PC-3 (cell line): ENCODE measurements around the gene FKBP10. TPM values are rescaled to one million over a fixed set of nuclear protein-coding genes. Genes with fewer than 3 reads are reported as not detected.

Experiments
- ATAC-seq: fragments of 200-7000 bp; cut with Tn5 transposase; 2 replicates; pipeline ENCODE4 v1.9.1; 2020; ENCODE audit warnings: mild to moderate bottlenecking, moderate library complexity
- BruUV-seq: library from RNA; stranded (reverse); fragments of 400-500 nt; replicated peaks from 2 replicates; lab custom pipeline; 2021; lab: Mats Ljungman, UMichigan
- CTCF ChIA-PET: fragments of 300-600 bp; sonication (Branson Sonifier 250); formaldehyde crosslinking; loops from one replicate; lab custom pipeline; 2022; ENCODE audit warnings: antibody characterized with exemption; lab: Charles Lee
- POLR2A ChIA-PET: fragments of 300-600 bp; sonication (Branson Sonifier 250); formaldehyde crosslinking; loops from one replicate; lab custom pipeline; 2022; ENCODE audit warnings: antibody characterized with exemption; ENCODE audit not compliant: unreplicated experiment; lab: Charles Lee
- DNase-seq: peaks from one replicate; pipeline ENCODE4 v3.0.0-alpha.2; 2015
- H2AFZ ChIP-seq: fragments of 300-600 bp; sonication (generic); 2 replicates; pipeline ENCODE4 v1.6.0; 2016; ENCODE audit warnings: antibody characterized with exemption, low read length
- H3F3A ChIP-seq: fragments of 300-600 bp; sonication (generic); one replicate; pipeline ENCODE4 v1.6.0; 2017; ENCODE audit warnings: antibody characterized with exemption, low read length, control low read depth, mild to moderate bottlenecking; ENCODE audit not compliant: unreplicated experiment
- H3K27ac ChIP-seq: fragments of 300-600 bp; sonication (generic); 2 replicates; pipeline ENCODE4 v1.5.1; 2016; ENCODE audit warnings: mild to moderate bottlenecking, low read length
- H3K27me3 ChIP-seq: fragments of 300-600 bp; sonication (generic); 2 replicates; pipeline ENCODE4 v1.6.1; 2016; ENCODE audit warnings: low read length, mixed read lengths
- H3K36me3 ChIP-seq: fragments of 300-600 bp; sonication (generic); 2 replicates; pipeline ENCODE4 v1.6.1; 2016; ENCODE audit warnings: low read depth, mixed run types, low read length, mixed read lengths
- H3K4me1 ChIP-seq: fragments of 300-600 bp; sonication (generic); 2 replicates; pipeline ENCODE4 v1.5.1; 2016; ENCODE audit warnings: low read length; ENCODE audit not compliant: insufficient read depth
- H3K4me2 ChIP-seq: fragments of 300-600 bp; sonication (generic); 2 replicates; pipeline ENCODE4 v1.6.0; 2016; ENCODE audit warnings: low read length
- H3K4me3 ChIP-seq: fragments of 300-600 bp; sonication (generic); 2 replicates; pipeline ENCODE4 v1.5.1; 2016; ENCODE audit warnings: mild to moderate bottlenecking, low read length, mixed read lengths
- H3K79me2 ChIP-seq: fragments of 300-600 bp; sonication (generic); 2 replicates; pipeline ENCODE4 v1.6.1; 2017; ENCODE audit warnings: low read length, mixed read lengths
- H3K9ac ChIP-seq: fragments of 300-600 bp; sonication (generic); 2 replicates; pipeline ENCODE4 v1.6.0; 2016; ENCODE audit warnings: mild to moderate bottlenecking, low read length
- H3K9me2 ChIP-seq: fragments of 300-600 bp; sonication (generic); replicated peaks from 2 replicates; pipeline ENCODE4 v1.6.1; 2016; ENCODE audit warnings: mixed run types, low read length, mixed read lengths
- H3K9me3 ChIP-seq: fragments of 300-600 bp; sonication (generic); 2 replicates; pipeline ENCODE4 v1.6.1; 2016; ENCODE audit warnings: low read length, mixed read lengths
- H4K20me1 ChIP-seq: fragments of 300-600 bp; sonication (generic); 2 replicates; pipeline ENCODE4 v1.6.1; 2016; ENCODE audit warnings: low read length, mixed read lengths
- EZH2 ChIP-seq: fragments of 300-600 bp; sonication (generic); IDR thresholded peaks from one replicate; pipeline ENCODE4 v1.6.1; 2017; ENCODE audit warnings: antibody characterized with exemption, mild to moderate bottlenecking, low read length; ENCODE audit not compliant: unreplicated experiment
- EZH2phosphoT487 ChIP-seq: fragments of 300-600 bp; sonication (generic); IDR thresholded peaks from 2 replicates; pipeline ENCODE4 v1.6.1; 2018; ENCODE audit warnings: mild to moderate bottlenecking, antibody characterized with exemption, low read length, borderline replicate concordance
- intact Hi-C: fragments of 100-400 bp; cut with micrococcal nuclease; formaldehyde crosslinking; loops from 2 replicates; pipeline ENCODE4 v1.9.0; 2023
- total RNA-seq: library from RNA; depleted of rRNA; stranded (reverse); fragments of >200 nt; gene quantifications from 2 replicates; pipeline ENCODE4 v1.2.3, GENCODE V29; 2014
- TF ChIP-seq, protein P1 (sequence below): fragments of 300-600 bp; sonication (generic); conservative IDR thresholded peaks from 2 replicates; pipeline ENCODE4 v1.5.1; 2017; ENCODE audit warnings: antibody characterized with exemption, low read depth, mild to moderate bottlenecking, low read length

Gene FKBP10
- total RNA-seq, 1 experiment from 2014 or later = 63.4 TPM

DNA sequence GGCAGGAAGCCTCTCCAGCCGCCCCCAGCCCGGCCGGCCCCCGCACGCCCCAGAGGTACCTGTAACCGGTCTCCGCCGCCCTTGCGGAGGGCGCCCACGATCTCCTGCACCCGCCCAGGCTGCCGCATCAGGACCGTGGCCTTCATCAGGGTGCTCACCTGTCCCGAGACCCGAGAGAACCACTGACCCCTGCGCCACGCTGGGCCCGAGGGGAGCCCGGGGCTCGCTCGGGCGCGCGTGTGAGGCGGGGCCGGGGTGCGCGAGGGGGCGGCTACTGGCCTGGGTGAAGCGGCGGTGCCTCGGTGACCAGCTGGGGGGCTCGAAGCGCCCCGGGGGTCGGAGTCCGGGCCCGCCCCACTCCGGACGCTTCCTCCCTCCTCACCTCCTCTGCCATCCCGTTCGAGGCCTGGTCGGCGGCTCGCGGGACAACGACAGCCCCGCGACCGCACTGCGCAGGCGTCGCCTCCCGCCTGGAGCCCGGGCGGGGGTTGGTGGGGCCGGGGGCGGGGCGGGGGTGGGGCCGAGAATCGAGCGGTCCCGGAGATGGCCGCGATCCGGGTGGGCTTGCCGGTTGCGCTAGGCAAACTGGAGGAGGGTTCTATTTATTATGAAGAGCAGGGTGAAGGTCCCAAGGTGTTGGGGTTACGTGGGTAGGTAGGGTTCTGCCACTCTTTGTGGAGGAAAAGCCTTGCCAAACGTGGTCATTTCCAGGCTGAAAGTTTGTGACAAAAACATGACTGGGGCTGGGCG lies 23.2 kb downstream of the FKBP10 start, which contains the start of gene NT5C3B:
Gene NT5C3B, minus strand, starts transcription at position 433 of the 750 bp plus-strand sequence. Its CDS starts 39 bp downstream, at position 394.
- H3F3A ChIP-seq = no peaks in the 10 kb centered on the region
- H3K9me3 ChIP-seq = no peaks in the 10 kb centered on the region
- ATAC-seq (peak; percentile 89), DNase-seq (peak; percentile 55)
- H4K20me1 ChIP-seq = no peaks in the 10 kb centered on the region
- H3K27ac ChIP-seq = no peak within 1 kb of the TSS
- peaks cover 15% of the 10 kb centered on the region for H3K79me2 ChIP-seq
- H2AFZ ChIP-seq = peak within 1 kb of the TSS; percentile 96
- BruUV-seq = no TSS peak
- H3K4me3 ChIP-seq = peak within 1 kb of the TSS; percentile 95
- H3K4me1 ChIP-seq = peaks cover 8% of the 10 kb centered on the region
- no peaks in the 10 kb centered on the region for H3K9me2 ChIP-seq
- intact Hi-C loops = no loop called here
- H3K27me3 ChIP-seq = no peaks in the 10 kb centered on the region
- ChIA-PET CTCF (no interaction called here), POLR2A (no interaction called here)
- peak within 1 kb of the TSS; percentile 81 for H3K9ac ChIP-seq
- no peak for TF ChIP-seq EZH2
- TF ChIP-seq, protein P1, sequence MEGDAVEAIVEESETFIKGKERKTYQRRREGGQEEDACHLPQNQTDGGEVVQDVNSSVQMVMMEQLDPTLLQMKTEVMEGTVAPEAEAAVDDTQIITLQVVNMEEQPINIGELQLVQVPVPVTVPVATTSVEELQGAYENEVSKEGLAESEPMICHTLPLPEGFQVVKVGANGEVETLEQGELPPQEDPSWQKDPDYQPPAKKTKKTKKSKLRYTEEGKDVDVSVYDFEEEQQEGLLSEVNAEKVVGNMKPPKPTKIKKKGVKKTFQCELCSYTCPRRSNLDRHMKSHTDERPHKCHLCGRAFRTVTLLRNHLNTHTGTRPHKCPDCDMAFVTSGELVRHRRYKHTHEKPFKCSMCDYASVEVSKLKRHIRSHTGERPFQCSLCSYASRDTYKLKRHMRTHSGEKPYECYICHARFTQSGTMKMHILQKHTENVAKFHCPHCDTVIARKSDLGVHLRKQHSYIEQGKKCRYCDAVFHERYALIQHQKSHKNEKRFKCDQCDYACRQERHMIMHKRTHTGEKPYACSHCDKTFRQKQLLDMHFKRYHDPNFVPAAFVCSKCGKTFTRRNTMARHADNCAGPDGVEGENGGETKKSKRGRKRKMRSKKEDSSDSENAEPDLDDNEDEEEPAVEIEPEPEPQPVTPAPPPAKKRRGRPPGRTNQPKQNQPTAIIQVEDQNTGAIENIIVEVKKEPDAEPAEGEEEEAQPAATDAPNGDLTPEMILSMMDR = no peak
- TF ChIP-seq EZH2phosphoT487 = no peak
- peak within 1 kb of the TSS; percentile 96 for H3K4me2 ChIP-seq
- no peaks in the 10 kb centered on the region for H3K36me3 ChIP-seq

DNA sequence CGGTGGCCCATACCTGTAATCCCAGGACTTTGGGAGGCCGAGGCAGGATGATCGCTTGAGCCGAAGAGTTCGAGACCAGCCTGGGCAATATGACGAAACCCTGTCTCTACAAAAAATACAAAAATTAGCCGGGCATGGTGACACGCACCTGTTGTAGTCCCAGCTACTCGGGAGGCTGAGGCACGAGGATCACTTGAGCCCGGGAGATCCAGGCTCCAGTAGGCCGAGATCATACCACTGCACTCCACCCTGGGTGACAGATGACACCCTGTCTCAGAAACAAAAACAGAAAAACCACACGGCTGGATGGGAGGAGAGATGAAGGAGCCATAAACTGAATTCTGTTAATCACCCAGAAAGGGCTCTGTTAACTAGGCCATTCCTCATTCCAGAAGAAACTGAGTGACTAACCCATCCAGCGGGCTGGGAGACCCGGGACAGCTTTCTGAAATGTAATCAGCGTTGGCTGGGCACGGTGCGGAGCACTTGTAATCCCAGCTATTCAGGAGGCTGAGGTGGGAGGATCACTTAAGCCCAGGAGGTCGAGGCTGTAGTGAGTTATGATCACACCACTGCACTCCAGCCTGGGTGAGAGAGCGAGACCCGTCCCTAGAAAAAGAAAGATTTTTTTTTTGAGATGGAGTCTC lies 23.9 kb downstream of the FKBP10 start:
- Histone ChIP-seq H3K4me1 (peaks cover 8% of the 10 kb centered on the region), H3F3A (no peaks in the 10 kb centered on the region), H3K27ac (no peak overlapping the region), H3K4me2 (peak overlapping the region; percentile 81), H3K9me2 (no peaks in the 10 kb centered on the region), H2AFZ (peak overlapping the region; percentile 74), H3K9ac (peak overlapping the region; percentile 23; the same call in 1 of the 2 replicates), H3K27me3 (no peaks in the 10 kb centered on the region), H3K9me3 (no peaks in the 10 kb centered on the region), H3K4me3 (peak overlapping the region; percentile 95), H3K79me2 (peaks cover 15% of the 10 kb centered on the region), H4K20me1 (no peaks in the 10 kb centered on the region), H3K36me3 (no peaks in the 10 kb centered on the region)
- TF ChIP-seq, protein P1 = no peak
- no peak for TF ChIP-seq EZH2phosphoT487
- TF ChIP-seq EZH2 = no peak
- POLR2A ChIA-PET = no interaction called here
- CTCF ChIA-PET = no interaction called here
- BruUV-seq = TSS peak; percentile 65
- DNase-seq (no peak), ATAC-seq (peak; percentile 6)
- intact Hi-C loops = no loop called here
